Measurements from ENCODE around the gene DDX1.

- TF ChIP-seq POLR2AphosphoS5 (IDR thresholded peaks at IDR 0.05; ENCODE audit: low read depth, low read length) (no peak), SPI1 (IDR thresholded peaks at IDR 0.05; ENCODE audit: low read depth, low read length) (no peak), POLR2A (IDR thresholded peaks at IDR 0.05; ENCODE audit: low read depth, low read length) (no peak), PAX5 (IDR thresholded peaks at IDR 0.05; ENCODE audit: insufficient read depth, low read length, severe bottlenecking) (no peak)
Observed at GRCh38 chr2:15623481-15623796, 31.8 kb downstream of the DDX1 start.
